ENCODE results near the gene ARMS2. TPM values are rescaled to one million over a fixed set of nuclear protein-coding genes. Genes with fewer than 3 reads are reported as not detected.

Gene ARMS2
- polyA plus RNA-seq, 3 donors: not detected

DNA sequence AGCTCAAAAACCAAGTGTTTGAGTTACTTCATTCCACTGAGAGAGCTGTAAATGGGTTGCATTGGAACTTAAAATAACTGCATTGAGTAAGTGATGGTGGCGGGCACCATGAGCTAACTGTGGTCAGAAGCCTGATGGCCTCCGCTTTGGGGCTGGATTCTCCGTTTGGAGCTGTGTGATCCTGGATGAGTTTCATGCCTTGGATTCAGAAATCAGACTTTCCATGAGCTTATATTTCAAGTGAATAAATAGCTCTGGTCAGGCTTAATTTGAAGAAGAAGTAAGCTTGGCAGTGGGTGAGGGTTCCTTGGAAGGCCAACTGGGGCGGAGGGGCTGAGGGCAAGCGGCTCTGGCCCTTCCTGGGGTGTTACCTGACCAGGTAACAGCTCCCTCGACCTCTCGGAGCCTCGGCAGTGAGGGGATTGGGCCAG lies 12.5 kb downstream of the ARMS2 start:
- WGBS, 3 donors: 78 to 91% (median 86%) methylated on average over 8 of the region's 8 CpGs

DNA sequence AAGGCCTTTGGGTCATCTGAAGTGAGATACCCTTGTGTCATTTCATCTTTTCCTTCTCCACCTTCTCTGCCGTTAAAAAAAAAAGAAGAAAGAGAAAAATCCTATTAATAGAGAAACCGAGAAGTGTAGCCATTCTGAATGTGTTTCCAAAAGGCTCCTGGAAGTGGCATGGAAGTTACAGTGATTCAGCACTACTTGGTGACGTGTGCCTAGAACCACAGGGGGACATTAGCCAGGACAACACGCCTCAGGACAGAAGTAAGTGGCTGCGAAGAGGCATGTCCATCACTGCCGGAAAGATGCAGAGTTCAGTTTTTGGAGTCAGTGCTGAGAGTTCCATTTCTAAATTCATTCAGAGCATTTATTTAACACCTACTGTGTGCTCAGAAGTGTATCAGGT lies 13.2 kb downstream of the ARMS2 start:
- H3K27ac ChIP-seq (ENCODE audit: low read depth, low read length): no peak overlapping the region
- 79 to 89% (median 89%) methylated on average over 6 of the region's 6 CpGs for WGBS, 3 donors

More for the DNA sequence above, 12.5 kb downstream of the ARMS2 start:
- no peak overlapping the region for H3K27ac ChIP-seq (ENCODE audit: low read depth, low read length)

DNA sequence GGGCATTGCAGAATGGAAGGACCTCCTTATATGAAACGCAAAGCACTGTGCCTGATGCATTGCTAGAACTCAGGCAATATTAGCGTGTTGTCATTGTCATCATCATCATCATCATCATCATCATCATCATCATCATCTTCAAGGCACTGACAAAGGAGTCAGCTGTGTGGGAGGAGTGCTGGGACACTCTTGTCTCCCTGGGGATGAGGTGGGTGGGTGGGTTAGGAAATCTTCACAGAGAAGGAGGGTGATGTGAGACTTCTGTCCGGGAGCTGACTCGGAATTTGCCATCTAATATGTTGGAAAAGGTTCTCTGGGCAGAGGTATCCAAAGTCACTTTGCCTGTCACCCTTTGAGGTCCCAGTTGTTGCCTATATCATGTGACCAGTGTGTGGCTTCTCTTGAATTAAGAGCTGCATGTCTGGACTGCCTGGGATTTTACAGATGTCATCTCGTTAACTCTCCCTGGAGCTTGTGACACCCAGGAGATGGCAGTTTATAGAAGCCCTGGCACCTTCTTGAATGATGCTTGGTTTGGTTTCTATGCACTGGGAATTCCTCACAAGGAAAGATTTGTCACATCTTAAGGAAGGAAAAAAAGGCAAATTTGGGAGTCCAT lies 14.0 kb downstream of the ARMS2 start:
- WGBS, 3 donors: 87 to 91% (median 89%) methylated on average over 5 of the region's 5 CpGs
- H3K27ac ChIP-seq (ENCODE audit: low read depth, low read length): no peak overlapping the region

DNA sequence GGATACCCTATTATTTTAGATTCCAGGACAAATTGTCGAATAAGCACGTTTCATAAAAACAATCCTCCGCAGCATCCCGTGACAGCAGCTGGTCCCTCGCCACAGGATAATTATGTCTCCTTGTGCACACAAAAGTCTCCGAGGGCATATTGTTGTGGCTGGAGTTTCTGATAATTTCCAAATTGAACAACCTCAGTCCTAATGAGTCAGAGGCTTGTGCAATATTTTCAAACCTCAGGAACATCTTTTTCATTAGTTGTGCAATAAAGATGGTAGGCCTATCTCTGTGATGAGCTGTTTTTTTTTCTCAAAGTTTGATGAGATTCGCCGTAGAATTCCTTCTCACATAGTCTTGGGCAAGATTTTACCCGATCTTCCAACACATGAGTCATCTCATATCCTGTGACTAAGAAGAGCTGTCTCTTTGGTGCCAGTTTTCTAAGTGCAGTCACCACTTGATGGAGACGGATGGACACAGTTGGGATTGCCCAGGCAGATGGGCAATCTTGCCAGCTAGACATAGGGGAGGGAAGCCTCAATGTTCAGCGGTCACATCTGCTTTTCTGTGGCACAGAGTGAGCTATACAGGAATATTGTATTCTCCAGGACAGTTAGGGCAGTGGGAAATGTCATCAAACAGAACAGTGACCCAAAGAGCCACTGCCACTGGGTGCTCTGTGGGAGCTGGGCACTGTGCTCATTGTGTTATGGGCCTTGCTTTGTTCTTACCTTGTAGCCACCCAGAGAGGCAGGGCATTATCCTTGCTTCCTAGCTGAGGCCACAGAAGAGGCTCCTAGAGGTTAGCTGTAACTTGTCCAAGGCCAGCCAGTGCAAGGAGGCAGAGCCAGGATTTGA lies 14.7 kb downstream of the ARMS2 start:
- WGBS, 3 donors: 35 to 84% (median 44%) methylated on average over 11 of the region's 11 CpGs
- no peak overlapping the region for H3K27ac ChIP-seq (ENCODE audit: low read depth, low read length)

DNA sequence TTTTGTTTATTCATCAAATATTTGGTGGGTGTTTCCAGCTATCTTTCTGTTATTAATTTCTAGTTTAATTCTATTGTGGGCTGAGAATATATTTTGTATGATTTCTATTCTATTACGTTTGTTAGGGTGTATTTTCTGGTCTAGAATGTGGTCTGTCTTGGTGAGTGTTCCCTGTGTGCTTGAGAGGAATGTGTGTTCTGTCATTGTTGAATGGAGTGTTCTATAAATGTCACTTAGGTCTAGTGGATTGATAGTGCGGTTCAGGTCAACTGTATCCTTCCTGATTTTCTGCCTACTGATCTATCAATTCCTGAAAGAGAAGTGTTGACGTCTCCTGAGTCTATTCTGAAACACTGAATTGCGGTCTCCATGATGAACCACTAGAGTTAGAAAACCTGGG lies 15.4 kb downstream of the ARMS2 start:
- no peak overlapping the region for H3K27ac ChIP-seq (ENCODE audit: low read depth, low read length)
- 86 to 92% (median 90%) methylated on average over 4 of the region's 4 CpGs for WGBS, 3 donors

DNA sequence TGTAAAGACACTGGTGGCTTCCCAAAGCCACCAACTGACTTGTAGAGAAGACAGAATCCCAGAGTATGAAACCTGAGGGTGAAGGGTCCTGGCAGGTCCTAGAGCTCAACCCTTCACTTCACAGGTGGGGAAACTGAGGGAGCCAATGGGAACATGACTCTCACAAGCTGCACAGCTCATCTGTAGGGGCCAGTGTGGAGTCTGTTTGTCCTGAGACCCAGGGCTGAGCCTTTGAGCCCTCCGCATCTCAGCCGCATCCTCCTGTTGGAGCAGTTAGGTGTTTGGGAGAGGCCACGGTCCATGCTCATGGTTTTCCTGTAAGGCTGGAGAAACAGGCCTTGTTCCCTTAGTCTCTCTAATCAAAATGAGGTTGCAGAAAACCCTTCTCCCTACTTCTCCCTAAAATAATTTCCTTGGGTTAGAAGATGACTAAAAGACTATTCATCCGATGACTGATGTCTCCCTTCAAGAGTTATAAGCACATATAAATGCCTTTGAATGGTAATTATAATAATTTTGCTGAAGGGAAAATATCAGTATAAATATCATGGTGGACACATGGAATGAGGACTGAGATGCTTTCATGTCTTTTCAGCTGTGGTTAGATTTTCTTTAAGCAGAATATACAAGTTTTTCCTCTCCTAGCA lies 17.2 kb downstream of the ARMS2 start:
- WGBS, 3 donors: 94 to 98% (median 97%) methylated on average over 4 of the region's 4 CpGs
- H3K27ac ChIP-seq (ENCODE audit: low read depth, low read length): no peak overlapping the region

DNA sequence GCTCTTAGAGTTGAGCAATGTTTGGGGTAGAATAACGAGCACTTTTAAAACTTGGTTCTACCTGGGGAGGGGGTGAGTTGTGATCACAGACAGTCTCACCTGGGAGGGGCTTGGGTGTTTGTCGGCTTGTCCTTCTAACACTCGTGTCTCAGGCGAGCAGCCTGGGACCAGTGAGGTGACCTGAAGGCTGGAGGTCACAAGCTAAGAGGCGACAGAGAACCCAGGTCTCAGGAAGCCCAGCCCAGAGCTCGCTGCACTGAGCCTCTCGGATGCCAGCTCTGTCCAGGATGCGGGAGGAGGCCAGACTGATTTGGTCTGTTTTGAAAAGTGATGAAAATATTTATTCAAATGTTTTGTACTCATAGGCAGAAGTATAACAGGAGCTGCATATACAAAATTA lies 18.7 kb downstream of the ARMS2 start:
- WGBS, 3 donors: 80 to 90% (median 81%) methylated on average over 8 of the region's 8 CpGs
- no peak overlapping the region for H3K27ac ChIP-seq (ENCODE audit: low read depth, low read length)

DNA sequence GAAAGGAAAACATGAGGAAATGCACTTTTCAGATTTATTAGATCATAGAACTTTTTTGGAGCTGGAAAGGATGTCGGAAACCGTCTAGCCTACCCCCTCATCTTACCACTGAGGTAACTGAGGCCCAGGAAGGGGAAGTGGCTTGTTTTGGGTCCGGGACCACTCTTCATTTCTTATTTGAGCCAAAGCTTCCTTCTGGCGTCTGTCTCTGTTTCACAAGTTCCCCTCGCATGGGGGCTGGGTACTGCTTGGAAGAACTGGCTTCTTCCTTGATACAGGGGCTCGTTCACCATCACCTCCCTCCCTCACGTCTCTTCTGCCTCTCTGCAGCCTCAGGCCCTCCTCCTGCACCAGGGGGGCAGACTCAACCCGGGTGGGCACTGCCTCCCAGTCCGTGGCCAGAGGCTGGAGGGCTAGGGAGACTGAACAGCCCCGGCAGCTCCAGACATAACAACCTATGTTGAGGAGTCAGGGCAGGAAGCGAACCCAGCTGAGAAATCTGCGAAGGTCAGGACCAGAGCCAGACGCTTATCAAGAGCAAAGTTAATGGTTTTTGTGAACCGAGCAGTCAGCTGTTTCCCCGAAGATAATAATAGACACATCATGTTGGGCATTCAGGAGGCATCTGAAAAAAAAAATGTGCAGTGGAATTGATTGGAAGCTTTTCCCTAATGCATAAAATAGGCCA lies 19.8 kb downstream of the ARMS2 start:
- H3K27ac ChIP-seq (ENCODE audit: low read depth, low read length): no peak overlapping the region
- WGBS, 3 donors: 23 to 54% (median 34%) methylated on average over 15 of the region's 15 CpGs

DNA sequence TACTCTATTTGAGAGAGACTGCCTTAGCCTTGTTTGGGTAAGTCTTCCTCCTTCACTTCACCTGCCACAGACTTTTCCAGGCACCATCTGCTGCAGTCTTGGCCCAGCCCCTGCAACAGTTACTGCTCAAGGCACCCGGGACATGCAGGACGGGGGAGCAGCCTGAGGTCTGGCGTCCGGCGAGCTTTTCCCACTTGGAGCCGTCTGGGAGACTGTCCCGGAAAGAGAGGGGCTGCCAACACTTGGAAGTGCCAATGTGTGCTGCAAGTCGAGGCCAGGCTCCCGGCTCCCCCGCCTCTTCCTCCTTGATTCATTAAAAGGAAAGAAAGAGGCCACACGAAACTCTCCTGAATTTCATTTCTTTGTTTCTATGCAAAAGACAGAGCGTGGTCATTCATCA lies 20.6 kb downstream of the ARMS2 start:
- 33 to 70% (median 51%) methylated on average over 12 of the region's 12 CpGs for WGBS, 3 donors
- H3K27ac ChIP-seq (ENCODE audit: low read depth, low read length): no peak overlapping the region

DNA sequence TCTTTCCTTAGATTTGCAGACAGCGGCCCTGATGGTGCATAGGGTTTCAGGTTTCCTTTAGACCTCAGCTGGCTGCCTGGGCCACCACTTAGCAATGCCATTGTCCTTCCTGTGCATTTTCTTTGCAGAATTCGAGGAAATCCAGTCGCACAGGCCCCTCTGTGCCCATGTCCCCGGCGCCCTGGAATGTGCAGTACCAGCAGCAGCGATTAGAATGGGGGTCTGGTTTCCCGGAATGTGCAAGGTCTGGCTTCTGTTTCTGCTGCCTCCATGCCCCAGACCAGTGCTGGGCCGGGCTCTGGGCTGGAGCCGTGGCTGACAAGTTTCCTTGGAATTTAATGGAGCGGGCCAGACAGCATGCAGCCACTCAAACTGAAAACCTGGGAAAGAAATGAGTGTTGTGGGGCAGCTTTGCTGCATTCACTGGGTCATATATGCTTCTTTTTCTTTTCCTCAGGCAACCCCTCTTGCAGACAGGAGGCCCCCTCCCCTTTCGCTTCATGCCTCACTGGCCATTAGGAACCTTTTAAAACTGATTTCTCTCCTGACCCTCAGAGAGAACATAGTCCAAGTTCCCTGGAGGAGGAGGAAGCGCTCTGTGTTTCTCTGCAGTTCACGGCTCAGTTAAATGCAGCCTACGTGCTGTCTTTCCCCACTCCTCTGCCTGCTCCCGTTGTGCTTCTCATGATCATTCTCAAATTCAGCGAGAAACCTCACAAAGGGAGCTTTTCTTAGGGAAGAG lies 21.3 kb downstream of the ARMS2 start:
- WGBS, 3 donors: 70 to 87% (median 73%) methylated on average over 16 of the region's 16 CpGs
- H3K27ac ChIP-seq (ENCODE audit: low read depth, low read length): no peak overlapping the region

DNA sequence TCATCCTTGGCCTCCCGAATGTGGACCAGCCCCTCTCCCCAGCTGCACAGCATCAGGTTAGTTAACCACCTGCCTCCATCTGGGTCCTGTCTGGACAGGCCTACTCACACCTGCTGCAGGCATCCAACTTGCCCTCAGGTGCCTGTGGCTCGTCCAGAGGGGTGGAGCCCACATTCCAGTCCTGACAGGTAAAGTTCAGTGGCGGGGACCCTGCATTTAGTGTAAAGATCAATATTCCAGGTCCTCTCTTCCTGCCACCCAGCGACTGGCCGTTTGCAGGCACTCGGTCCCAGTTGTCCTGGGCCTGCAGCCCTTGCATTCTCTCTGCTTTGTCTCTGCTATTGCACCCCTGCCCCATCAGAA lies 21.9 kb downstream of the ARMS2 start:
- 88 to 90% (median 90%) methylated on average over 6 of the region's 6 CpGs for WGBS, 3 donors
- no peak overlapping the region for H3K27ac ChIP-seq (ENCODE audit: low read depth, low read length)

DNA sequence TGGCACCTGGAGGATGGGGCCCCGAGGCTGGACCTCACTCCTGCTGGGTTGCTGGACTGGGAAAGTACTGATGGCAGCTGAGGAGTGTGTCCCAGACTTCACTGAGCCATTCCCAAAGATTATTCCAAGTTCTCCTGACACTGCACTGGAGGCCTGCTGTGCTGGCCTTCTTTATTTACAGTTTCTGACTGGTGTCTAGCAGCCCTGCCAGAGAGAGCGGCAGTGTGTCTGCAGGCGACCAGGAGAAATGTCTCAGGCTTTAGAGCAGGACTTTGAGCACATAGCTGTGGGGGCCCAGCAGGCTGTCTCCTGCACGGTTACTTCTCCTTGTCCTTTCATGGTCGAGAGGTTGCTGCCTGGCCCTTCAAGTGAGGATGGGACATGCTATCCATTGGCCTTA lies 23.0 kb downstream of the ARMS2 start:
- WGBS, 3 donors: 91 to 92% (median 92%) methylated on average over 5 of the region's 5 CpGs
- no peak overlapping the region for H3K27ac ChIP-seq (ENCODE audit: low read depth, low read length)

DNA sequence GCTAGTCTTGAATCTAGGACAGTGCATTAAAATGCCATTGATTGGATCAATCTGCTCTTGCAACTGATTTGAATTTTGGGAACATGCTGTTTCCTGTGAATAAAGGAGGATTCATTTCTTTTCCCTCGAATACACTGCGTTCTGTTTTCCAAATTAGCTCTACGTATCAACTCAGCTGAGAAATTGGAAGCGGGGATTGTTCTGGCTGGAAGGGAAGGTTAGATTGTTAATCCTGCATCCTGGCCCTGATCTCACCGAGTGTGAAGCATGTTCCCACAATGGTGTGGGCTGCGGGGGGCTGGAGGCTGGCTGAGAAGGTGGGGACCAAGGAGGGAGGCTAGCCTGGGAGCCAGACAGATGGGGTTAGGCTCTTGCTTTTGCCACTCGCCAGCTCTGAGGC lies 24.5 kb downstream of the ARMS2 start:
- 86 to 87% (median 86%) methylated on average over 7 of the region's 7 CpGs for WGBS, 3 donors
- no peak overlapping the region for H3K27ac ChIP-seq (ENCODE audit: low read depth, low read length)

DNA sequence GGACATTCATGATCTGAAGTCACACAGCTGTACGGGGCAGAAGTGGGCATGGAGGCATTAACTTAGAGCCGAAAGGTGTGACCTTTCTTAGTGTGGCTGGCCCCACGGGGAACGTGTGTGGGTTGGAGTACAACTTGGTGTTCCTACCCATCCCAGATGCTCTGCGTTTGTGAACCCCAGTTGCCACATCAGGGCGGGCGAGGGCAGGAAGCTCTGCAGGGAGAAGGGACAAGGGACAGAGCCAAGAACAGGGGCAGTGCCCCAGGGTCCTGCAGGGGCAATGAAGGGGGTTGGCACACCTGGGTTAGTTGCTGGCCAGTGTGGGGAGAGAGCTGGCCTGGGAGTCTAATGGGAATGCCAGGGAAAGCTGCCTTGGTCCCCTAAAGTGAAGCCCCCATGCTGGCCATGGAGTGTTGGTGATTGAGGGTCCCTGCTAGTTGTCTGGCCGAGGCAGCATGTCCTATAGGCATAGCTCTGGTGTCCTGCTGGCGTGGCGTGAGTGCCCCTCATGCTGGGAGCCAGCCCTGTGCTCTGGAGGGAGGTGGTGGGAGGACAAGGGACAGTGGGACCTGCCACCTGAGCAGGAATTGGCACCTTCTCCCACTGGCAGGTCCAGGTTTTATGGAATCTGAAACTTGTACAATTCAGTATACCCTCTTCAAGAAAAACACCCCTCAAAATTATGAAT lies 25.8 kb downstream of the ARMS2 start:
- WGBS, 3 donors: 92 to 94% (median 93%) methylated on average over 10 of the region's 10 CpGs
- H3K27ac ChIP-seq (ENCODE audit: low read depth, low read length): no peak overlapping the region

DNA sequence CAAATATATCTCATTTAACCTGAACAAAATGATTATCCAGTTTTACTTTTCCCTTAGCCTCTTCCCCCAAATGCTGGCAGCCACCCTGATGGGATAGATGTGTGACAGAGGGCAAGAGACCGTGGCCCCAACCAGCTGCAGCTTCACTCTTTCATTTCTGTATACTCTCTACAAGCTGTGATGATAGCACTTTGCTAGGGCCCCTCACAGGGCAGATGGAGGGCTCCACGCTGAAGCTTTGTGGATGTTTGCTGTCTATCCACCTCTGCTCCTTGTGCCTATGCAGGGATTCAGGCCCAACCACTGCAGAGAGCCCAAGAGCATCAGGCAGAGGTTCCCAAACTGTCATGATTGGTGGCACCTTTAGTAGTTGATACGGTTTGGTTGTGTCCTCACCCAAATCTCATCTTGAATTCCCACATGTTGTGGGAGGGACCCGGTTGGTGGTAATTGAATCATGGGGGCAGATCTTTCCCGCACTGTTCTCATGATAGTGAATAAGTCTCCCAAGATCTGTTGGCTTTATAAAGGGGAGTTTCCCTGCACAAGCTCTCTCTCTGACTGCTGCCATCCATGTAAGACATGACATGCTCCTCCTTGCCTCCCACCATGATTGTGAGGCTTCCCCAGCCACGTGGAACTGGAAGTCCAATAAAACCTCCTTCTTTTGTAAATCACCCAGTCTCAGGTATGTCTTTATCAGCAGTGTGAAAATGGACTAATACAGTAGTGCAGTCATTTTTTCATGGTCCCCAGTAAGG lies 27.0 kb downstream of the ARMS2 start:
- 88 to 94% (median 94%) methylated on average over 6 of the region's 6 CpGs for WGBS, 3 donors
- H3K27ac ChIP-seq (ENCODE audit: low read depth, low read length): no peak overlapping the region

DNA sequence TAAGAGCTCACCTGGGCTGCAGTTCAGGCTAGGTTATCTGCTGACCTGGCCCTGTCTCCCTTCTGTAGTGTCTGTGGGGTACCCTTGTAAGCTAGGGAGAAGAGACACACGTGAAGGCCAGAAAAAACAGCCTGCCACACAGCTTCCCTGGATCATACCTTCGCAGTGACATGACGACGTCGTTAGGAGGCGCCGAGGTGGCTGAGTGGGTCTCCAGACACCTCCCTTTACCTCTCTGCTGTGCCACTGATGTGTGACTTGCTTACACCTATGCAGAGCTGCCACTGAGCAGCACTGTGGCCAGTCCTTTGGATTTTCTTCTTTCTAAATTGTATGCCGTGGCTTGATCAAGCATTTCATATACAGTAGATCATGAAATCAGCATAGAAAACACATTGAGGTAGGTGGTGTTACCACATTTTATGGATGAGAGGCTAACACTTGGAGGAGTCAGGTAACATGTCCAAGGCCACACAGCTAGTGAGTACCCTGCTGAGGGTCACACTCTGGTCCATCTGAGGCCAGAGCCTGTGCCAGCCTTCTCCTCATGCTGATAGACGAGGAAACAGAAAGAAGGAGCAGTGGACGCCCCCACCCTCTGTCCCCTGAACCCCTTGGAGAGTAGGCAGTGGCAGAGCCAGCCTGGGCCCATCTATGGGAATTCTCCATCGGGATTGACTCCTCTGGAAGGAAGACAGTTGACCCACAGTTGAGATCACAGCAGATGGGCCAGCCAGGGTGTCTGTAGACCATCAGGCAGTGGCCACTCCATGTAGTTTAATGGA lies 30.0 kb downstream of the ARMS2 start:
- 92 to 93% (median 92%) methylated on average over 11 of the region's 11 CpGs for WGBS, 3 donors
- H3K27ac ChIP-seq (ENCODE audit: low read depth, low read length): no peak overlapping the region

Data from adipose tissue (tissue), 3 donors.